HepG2 (cell line): ENCODE results near the gene SETD3. TPM values are rescaled to one million over a fixed set of nuclear protein-coding genes. Genes with fewer than 3 reads are reported as not detected.

Experiments
- ATAC-seq: fragments of 200-7000 bp; cut with Tn5 transposase; 3 replicates; pipeline ENCODE4 v1.9.1; 2020; ENCODE audit warnings: mild to moderate bottlenecking, moderate library complexity
- BruUV-seq: library from RNA; stranded (reverse); fragments of 400-500 nt; replicated peaks from 2 replicates; lab custom pipeline; 2021; lab: Mats Ljungman, UMichigan
- CTCF ChIA-PET: fragments of 300-600 bp; formaldehyde crosslinking; extraction: SDS; loops from one replicate; lab custom pipeline; 2021; ENCODE audit warnings: low total read pairs, inconsistent platforms, low intra/inter-chr PET ratio; lab: Yijun Ruan, JAX
- POLR2A ChIA-PET: fragments of 350-600 bp; sonication (Branson Sonifier 250); formaldehyde crosslinking; loops from one replicate; lab custom pipeline; 2020; ENCODE audit warnings: antibody characterized with exemption, inconsistent platforms; lab: Yijun Ruan, JAX
- DNase-seq: peaks from one replicate; pipeline ENCODE4 v3.0.0-alpha.2; 2015; ENCODE audit warnings: low spot score
- FAIRE-seq: peaks from 3 replicates; lab custom pipeline; 2011; peaks lifted over from hg19 to GRCh38; lab: Jason Lieb, UNC
- H2AFZ ChIP-seq: one replicate; pipeline ENCODE4 v1.6.1; 2011; ENCODE audit warnings: low read length, inconsistent platforms
- H3K27ac ChIP-seq: fragments of 300-600 bp; 3 replicates; pipeline ENCODE4 v1.8.0; 2011; ENCODE audit warnings: mixed run types, mild to moderate bottlenecking, mixed read lengths, low read length, inconsistent platforms; ENCODE audit not compliant: insufficient read depth; ENCODE audit errors: extremely low read length
- H3K27me3 ChIP-seq, 2 experiments: fragments of 200-600 bp in 1 of 2; 2 replicates in 1 of 2; 3 replicates in 1 of 2; pipeline versions ENCODE4 v1.6.0 to v1.8.0; 2011; ENCODE audit warnings: low read length in 2 of 2, mild to moderate bottlenecking in 2 of 2, moderate library complexity in 2 of 2, inconsistent platforms in 1 of 2; ENCODE audit not compliant: insufficient read depth in 2 of 2, control insufficient read depth in 1 of 2
- H3K36me3 ChIP-seq, 2 experiments: fragments of 200-600 bp in 1 of 2; replicated peaks in 1 of 2; 2 replicates in 1 of 2; 3 replicates in 1 of 2; pipeline versions ENCODE4 v1.5.1 to v1.8.0; 2011; ENCODE audit warnings: low read length in 2 of 2, inconsistent platforms in 1 of 2; ENCODE audit not compliant: insufficient read depth in 2 of 2, control insufficient read depth in 1 of 2
- H3K4me1 ChIP-seq: 2 replicates; pipeline ENCODE4 v1.5.1; 2012; ENCODE audit warnings: low read length, inconsistent platforms; ENCODE audit not compliant: insufficient read depth
- H3K4me2 ChIP-seq: 2 replicates; pipeline ENCODE4 v1.6.0; 2011; ENCODE audit warnings: low read depth, low read length, inconsistent platforms
- H3K4me3 ChIP-seq, 3 experiments: fragments of 200-600 bp in 1 of 3; sonication (generic), shearing (Covaris generic) in 1 of 3; replicated peaks in 1 of 3; 2 replicates each; pipeline ENCODE4 v1.5.1; 2011 to 2016; ENCODE audit warnings: low read length in 3 of 3, inconsistent platforms in 2 of 3, low read depth in 2 of 3, mild to moderate bottlenecking in 2 of 3, control low read depth in 1 of 3, mixed read lengths in 1 of 3; ENCODE audit not compliant: insufficient read depth in 1 of 3
- H3K79me2 ChIP-seq: one replicate; pipeline ENCODE4 v1.6.1; 2011; ENCODE audit warnings: low read length, inconsistent platforms; ENCODE audit not compliant: insufficient read depth
- H3K9ac ChIP-seq: 2 replicates; pipeline ENCODE4 v1.6.0; 2011; ENCODE audit warnings: mild to moderate bottlenecking, low read depth, low read length, inconsistent platforms; ENCODE audit not compliant: insufficient read depth
- H3K9me3 ChIP-seq: 2 replicates; pipeline ENCODE4 v1.5.1; 2012; ENCODE audit warnings: mild to moderate bottlenecking, low read length
- H4K20me1 ChIP-seq: 2 replicates; pipeline ENCODE4 v1.6.0; 2011; ENCODE audit warnings: inconsistent platforms, mild to moderate bottlenecking, low read length, moderate library complexity; ENCODE audit not compliant: insufficient read depth
- AFF4 ChIP-seq: sonication (generic); formaldehyde crosslinking; IDR thresholded peaks from 2 replicates; pipeline ENCODE4 v1.4.0; 2020; ENCODE audit warnings: missing genetic modification reagents
- AGO2 ChIP-seq: fragments of 200-400 bp; formaldehyde crosslinking; optimal IDR thresholded peaks from 2 replicates; pipeline ENCODE3; 2017; ENCODE audit warnings: mild to moderate bottlenecking, low read depth, low read length, moderate library complexity
- E2F5 ChIP-seq: sonication (generic); formaldehyde crosslinking; conservative IDR thresholded peaks from 2 replicates; pipeline ENCODE4 v1.4.0; 2020; ENCODE audit warnings: missing genetic modification reagents
- FOXC1 ChIP-seq: sonication (generic); formaldehyde crosslinking; IDR thresholded peaks from 2 replicates; pipeline ENCODE4 v1.8.0; 2022; ENCODE audit warnings: mild to moderate bottlenecking, missing genetic modification reagents, borderline replicate concordance
- PHF21A ChIP-seq: sonication (generic); formaldehyde crosslinking; IDR thresholded peaks from 2 replicates; pipeline ENCODE4 v1.5.0; 2020; ENCODE audit warnings: mild to moderate bottlenecking, missing genetic modification reagents
- RBM22 ChIP-seq: fragments of 200-400 bp; formaldehyde crosslinking; optimal IDR thresholded peaks from 2 replicates; pipeline ENCODE3; 2017; ENCODE audit warnings: mild to moderate bottlenecking, low read length, moderate library complexity
- RXRA ChIP-seq: sonication (generic); formaldehyde crosslinking; IDR thresholded peaks from 2 replicates; pipeline ENCODE4 v1.5.1; 2020; ENCODE audit warnings: missing genetic modification reagents
- SRY ChIP-seq: sonication (generic); formaldehyde crosslinking; IDR thresholded peaks from 2 replicates; pipeline ENCODE4 v1.8.0; 2022; ENCODE audit warnings: mild to moderate bottlenecking, missing genetic modification reagents
- TCF7L2 ChIP-seq: IDR thresholded peaks from 2 replicates; pipeline ENCODE4 v1.6.1; 2011; ENCODE audit warnings: mild to moderate bottlenecking, low read depth, low read length, moderate library complexity
- ZNF770 ChIP-seq: sonication (generic); formaldehyde crosslinking; IDR thresholded peaks from 2 replicates; pipeline ENCODE4 v1.5.0; 2020; ENCODE audit warnings: mild to moderate bottlenecking, missing genetic modification reagents
- WGBS: methylation state at CpG from one replicate; pipeline ENCODE4 v1.1.6; 2017; ENCODE audit warnings: low lambda C conversion rate; 5-methylcytosine and 5-hydroxymethylcytosine counted together
- in situ Hi-C: cut with HindIII; loops from 2 replicates; pipeline ENCODE4 v1.10.0; 2017; ENCODE audit warnings: low pct_unique_long_range_greater_than_20kb; ENCODE audit not compliant: extremely low pct_ligation_motif_present
- intact Hi-C: fragments of 100-400 bp; cut with micrococcal nuclease; formaldehyde crosslinking; loops from one replicate; pipeline ENCODE4 v1.10.0; 2022; ENCODE audit not compliant: unreplicated experiment
- polyA plus RNA-seq, 8 experiments: library from polyadenylated mRNA; depleted of rRNA in 3 of 8; stranded (reverse) in 7 of 8; unstranded in 1 of 8; fragments of >200 nt; fragmentation: Illumina TruSeq in 4 of 8; extraction: Trizol in 4 of 8; gene quantifications; 2 replicates each; pipeline versions ENCODE4 v1.2.1 to v1.2.3, GENCODE V29; 2011 to 2016; ENCODE audit warnings: low read depth in 4 of 8, missing spikeins in 1 of 8, mixed read lengths in 1 of 8; ENCODE audit not compliant: insufficient read depth in 1 of 8
- total RNA-seq, 5 experiments: library from RNA; depleted of rRNA; stranded (reverse); fragments of >200 nt; fragmentation: Illumina TruSeq; extraction: Trizol; gene quantifications; 2 replicates each; pipeline ENCODE4 v1.2.3, GENCODE V29; 2016; ENCODE audit warnings: low read depth in 1 of 5

SETD3 gene
- total and polyA plus RNA-seq, 2 of the 13 experiments (the other 11 are each of a cell fraction or from before 2014, with no cell fraction given), result 30.3 to 67.1 TPM

- BruUV-seq, result no TSS peak
- Histone ChIP-seq H3K36me3 (peaks cover 16 to 47% of the 10 kb centered on the region in 2 experiments; a peak in 4 of 5 replicates), H3K27me3 (no peaks in the 10 kb centered on the region), H3K4me1 (no peaks in the 10 kb centered on the region), H3K9me3 (no peaks in the 10 kb centered on the region), H3K27ac (no peak overlapping the region), H2AFZ (no peak overlapping the region), H3K79me2 (no peaks in the 10 kb centered on the region), H3K4me3 (no peak overlapping the region), H3K4me2 (no peak overlapping the region), H4K20me1 (peaks cover 28% of the 10 kb centered on the region; the same call in 1 of the 2 replicates), H3K9ac (no peak overlapping the region)
- ChIA-PET POLR2A (no interaction called here), CTCF (no interaction called here)
- DNase-seq (no peak), FAIRE-seq (no peak), ATAC-seq (no peak)
- 90% methylated on average over 4 of the region's 20 CpGs for WGBS
- intact Hi-C loops, result no loop called here
- TF ChIP-seq AGO2, result peak; percentile 1
- TF ChIP-seq RBM22, result peak; percentile 37
- TF ChIP-seq E2F5 (CRISPR knock-in tag), result no peak
- TF ChIP-seq, all 625 proteins: peak for 2
- in situ Hi-C loops, result no loop called here
These were observed 34.1 kb upstream of the SETD3 start for GRCh38 chr14:99514552-99515300.

- H3K79me2 ChIP-seq, result no peaks in the 10 kb centered on the region
- H4K20me1 ChIP-seq, result peaks cover 23% of the 10 kb centered on the region; the same call in 1 of the 2 replicates
- POLR2A ChIA-PET, result no interaction called here
- no peaks in the 10 kb centered on the region for H3K27me3 ChIP-seq
- TSS peak; percentile 31 for BruUV-seq
- H3K9me3 ChIP-seq, result no peaks in the 10 kb centered on the region
- H3K4me2 ChIP-seq, result no peak overlapping the region
- no peak for FAIRE-seq
- no peak for ATAC-seq
- H3K9ac ChIP-seq, result no peak overlapping the region
- no peak overlapping the region for H2AFZ ChIP-seq
- no peak overlapping the region for H3K4me3 ChIP-seq
- in situ Hi-C loops (no loop called here), intact Hi-C loops (no loop called here)
- CTCF ChIA-PET, result no interaction called here
- no peak for DNase-seq
- 96% methylated on average over 12 of the region's 13 CpGs for WGBS
- no peak overlapping the region for H3K27ac ChIP-seq
- peaks cover 20 to 50% of the 10 kb centered on the region in 2 experiments; a peak in 4 of 5 replicates for H3K36me3 ChIP-seq
- no peaks in the 10 kb centered on the region for H3K4me1 ChIP-seq
- no peak for TF ChIP-seq SRY
- TF ChIP-seq PHF21A (CRISPR knock-in tag), result no peak
- TF ChIP-seq RXRA, result no peak
- TF ChIP-seq AFF4 (CRISPR knock-in tag), result no peak
- no peak for TF ChIP-seq FOXC1 (CRISPR knock-in tag)
- no peak for TF ChIP-seq ZNF770 (CRISPR knock-in tag)
- no peak for TF ChIP-seq TCF7L2
These were observed 33.4 kb upstream of the SETD3 start for GRCh38 chr14:99513946-99514551.
